HepG2 (cell line): ENCODE data around the gene SSPN. TPM values are rescaled to one million over a fixed set of nuclear protein-coding genes. Genes with fewer than 3 reads are reported as not detected.

Experiments
- AKAP8 ChIP-seq: sonication (generic); formaldehyde crosslinking; IDR thresholded peaks from 2 replicates; pipeline ENCODE4 v1.5.1; 2020; ENCODE audit warnings: mild to moderate bottlenecking, missing genetic modification reagents
- IKZF1 ChIP-seq: fragments of 450-650 bp; IDR thresholded peaks from 2 replicates; pipeline ENCODE4 v1.7.1; 2016
- IRF2 ChIP-seq: IDR thresholded peaks from 2 replicates; pipeline ENCODE4 v1.6.1; 2018; ENCODE audit warnings: missing genetic modification reagents, missing compliant biosample characterization
- MBNL3 ChIP-seq: fragments of 250-450 bp; sonication (Bioruptor Pico); conservative IDR thresholded peaks from 2 replicates; pipeline ENCODE4 v1.8.0; 2022; ENCODE audit warnings: mild to moderate bottlenecking, inconsistent platforms
- NFIB ChIP-seq: sonication (generic); formaldehyde crosslinking; IDR thresholded peaks from 2 replicates; pipeline ENCODE4 v1.9.0; 2021; ENCODE audit warnings: missing genetic modification reagents, mild to moderate bottlenecking, borderline replicate concordance
- PCBP1 ChIP-seq: fragments of 200-400 bp; formaldehyde crosslinking; IDR thresholded peaks from 2 replicates; pipeline ENCODE4 v1.6.1; 2017; ENCODE audit warnings: mild to moderate bottlenecking, low read depth, low read length, borderline replicate concordance
- POLR2AphosphoS2 ChIP-seq: IDR thresholded peaks from 2 replicates; pipeline ENCODE4 v1.6.1; 2011; ENCODE audit warnings: low read depth, low read length, improper control_type of control experiment
- RAD21 ChIP-seq: fragments of 450-650 bp; formaldehyde crosslinking; IDR thresholded peaks from 2 replicates; pipeline ENCODE4 v1.5.0; 2020; ENCODE audit warnings: mild to moderate bottlenecking
- SMYD3 ChIP-seq: sonication (generic); formaldehyde crosslinking; IDR thresholded peaks from 2 replicates; pipeline ENCODE4 v1.8.1; 2023; ENCODE audit warnings: mild to moderate bottlenecking, missing genetic modification reagents
- SOX13 ChIP-seq, 3 experiments: fragments of 450-650 bp in 1 of 3; sonication (generic) in 1 of 3; formaldehyde crosslinking in 1 of 3; IDR thresholded peaks in 2 of 3; conservative IDR thresholded peaks in 1 of 3; 2 replicates each; pipeline versions ENCODE4 v1.5.0 to v1.6.1; 2016 to 2020; ENCODE audit warnings: antibody characterized with exemption in 1 of 3, mild to moderate bottlenecking in 1 of 3, missing compliant biosample characterization in 1 of 3, missing genetic modification reagents in 1 of 3, moderate library complexity in 1 of 3
- SYNCRIP ChIP-seq: fragments of 200-400 bp; formaldehyde crosslinking; IDR thresholded peaks from 2 replicates; pipeline ENCODE4 v1.6.1; 2018; ENCODE audit warnings: mild to moderate bottlenecking, low read depth, low read length; ENCODE audit not compliant: insufficient read depth
- TSC22D2 ChIP-seq: sonication (generic); formaldehyde crosslinking; IDR thresholded peaks from 2 replicates; pipeline ENCODE4 v1.5.1; 2020; ENCODE audit warnings: missing genetic modification reagents, mild to moderate bottlenecking, borderline replicate concordance
- YY1 ChIP-seq: IDR thresholded peaks from 2 replicates; pipeline ENCODE4 v1.6.1; 2011; ENCODE audit warnings: low read length, low read depth, moderate library complexity, mild to moderate bottlenecking; ENCODE audit not compliant: insufficient read depth, insufficient replicate concordance
- ZBTB7A ChIP-seq: sonication (generic); formaldehyde crosslinking; IDR thresholded peaks from 2 replicates; pipeline ENCODE4 v1.8.0; 2022; ENCODE audit warnings: mild to moderate bottlenecking, missing genetic modification reagents
- ZFP91 ChIP-seq: sonication (generic); formaldehyde crosslinking; IDR thresholded peaks from 2 replicates; pipeline ENCODE4 v1.9.0; 2022; ENCODE audit warnings: missing genetic modification reagents, mild to moderate bottlenecking, borderline replicate concordance
- ZNF326 ChIP-seq: sonication (generic); formaldehyde crosslinking; IDR thresholded peaks from 2 replicates; pipeline ENCODE4 v1.4.0; 2020; ENCODE audit warnings: missing genetic modification reagents, borderline replicate concordance
- ZNF33A ChIP-seq: sonication (generic); formaldehyde crosslinking; IDR thresholded peaks from 2 replicates; pipeline ENCODE4 v1.5.1; 2020; ENCODE audit warnings: missing genetic modification reagents, mild to moderate bottlenecking, moderate library complexity, borderline replicate concordance
- ZNF530 ChIP-seq: sonication (generic); formaldehyde crosslinking; IDR thresholded peaks from 2 replicates; pipeline ENCODE4 v1.5.0; 2020; ENCODE audit warnings: low read depth, mild to moderate bottlenecking, missing genetic modification reagents
- ZNF577 ChIP-seq: sonication (generic); formaldehyde crosslinking; IDR thresholded peaks from 2 replicates; pipeline ENCODE4 v1.4.0; 2020; ENCODE audit warnings: mild to moderate bottlenecking, low read depth, missing genetic modification reagents, borderline replicate concordance
- ZNF605 ChIP-seq: sonication (generic); formaldehyde crosslinking; IDR thresholded peaks from 2 replicates; pipeline ENCODE4 v1.8.0; 2022; ENCODE audit warnings: mild to moderate bottlenecking, missing genetic modification reagents
- ZNF879 ChIP-seq: sonication (generic); formaldehyde crosslinking; IDR thresholded peaks from 2 replicates; pipeline ENCODE4 v1.8.1; 2023; ENCODE audit warnings: missing genetic modification reagents
- polyA plus RNA-seq, 8 experiments: library from polyadenylated mRNA; depleted of rRNA in 3 of 8; stranded (reverse) in 7 of 8; unstranded in 1 of 8; fragments of >200 nt; fragmentation: Illumina TruSeq in 4 of 8; extraction: Trizol in 4 of 8; gene quantifications; 2 replicates each; pipeline versions ENCODE4 v1.2.1 to v1.2.3, GENCODE V29; 2011 to 2016; ENCODE audit warnings: low read depth in 4 of 8, missing spikeins in 1 of 8, mixed read lengths in 1 of 8; ENCODE audit not compliant: insufficient read depth in 1 of 8
- total RNA-seq, 5 experiments: library from RNA; depleted of rRNA; stranded (reverse); fragments of >200 nt; fragmentation: Illumina TruSeq; extraction: Trizol; gene quantifications; 2 replicates each; pipeline ENCODE4 v1.2.3, GENCODE V29; 2016; ENCODE audit warnings: low read depth in 1 of 5
- TF ChIP-seq, protein P1 (sequence below): sonication (generic); formaldehyde crosslinking; IDR thresholded peaks from 2 replicates; pipeline ENCODE4 v1.4.0; 2020; ENCODE audit warnings: missing genetic modification reagents

The SSPN gene
- total and polyA plus RNA-seq, 2 of the 13 experiments (the other 11 are each of a cell fraction or from before 2014, with no cell fraction given): not detected

DNA sequence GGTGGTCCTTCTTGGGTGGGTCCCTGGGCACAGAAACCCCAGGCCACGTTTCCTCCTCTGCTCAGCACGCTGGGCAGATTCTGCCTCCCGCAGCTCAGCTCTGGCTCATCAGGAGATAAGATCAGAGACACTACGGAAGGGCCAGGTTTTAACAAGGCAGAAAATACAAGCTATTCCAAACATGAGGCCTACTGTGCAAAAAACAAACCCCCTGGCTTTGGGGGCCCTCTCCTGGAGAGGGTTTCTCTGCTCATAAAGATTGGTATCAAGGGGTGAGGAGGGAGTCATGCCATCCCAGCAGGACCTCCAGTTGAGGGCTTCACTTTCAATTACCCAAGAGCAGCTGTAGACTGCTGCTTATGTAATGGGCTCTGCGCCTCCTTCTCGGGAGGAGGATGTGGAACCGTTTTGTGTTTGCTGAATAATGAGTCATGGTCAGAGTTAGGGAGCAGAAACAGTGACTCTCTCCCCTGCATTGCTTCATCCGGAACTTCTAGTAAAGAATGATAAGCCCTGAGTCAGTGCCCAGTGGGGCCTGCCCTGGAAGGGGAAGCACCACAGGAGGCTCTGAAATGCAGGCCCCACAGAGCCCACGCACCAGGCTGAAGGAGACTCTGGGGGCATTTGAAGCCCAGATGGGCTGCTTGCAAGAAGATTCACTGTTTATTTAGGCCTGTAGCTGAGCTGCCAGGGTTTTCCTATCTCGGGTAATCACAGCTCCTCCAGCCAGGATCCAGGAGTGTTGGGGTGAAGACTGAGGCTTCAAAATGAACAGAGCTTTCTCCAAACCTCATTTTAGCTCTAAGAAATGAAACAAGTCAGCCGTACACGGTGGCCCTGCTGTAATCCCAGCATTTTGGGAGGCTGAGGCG is 79.3 kb downstream of the SSPN start (continued):
- TF ChIP-seq ZBTB7A (CRISPR knock-in tag) (no peak), YY1 (no peak), PCBP1 (no peak), RAD21 (CRISPR knock-in tag) (no peak), ZNF33A (no peak), SOX13 (IDR thresholded peaks at IDR 0.05) (0 out of 2 replicates have a peak, but pooled peaks have one; percentile 38), SOX13 (CRISPR knock-in tag; conservative IDR thresholded peaks at IDR 0.05 in 1 of 2, IDR thresholded peaks at IDR 0.05 in 1 of 2) (peak in 1 of 2 experiments; percentile 82; a peak in 2 of 4 replicates), AKAP8 (CRISPR knock-in tag) (no peak), SMYD3 (CRISPR knock-in tag) (no peak), IKZF1 (no peak), ZFP91 (no peak; the same call in 1 of the 2 replicates), POLR2AphosphoS2 (no peak), TSC22D2 (CRISPR knock-in tag) (no peak), ZNF577 (no peak), ZNF530 (no peak), NFIB (CRISPR knock-in tag) (no peak), ZNF605 (CRISPR knock-in tag) (peak; percentile 62), ZNF326 (CRISPR knock-in tag) (no peak), IRF2 (CRISPR knock-in tag) (peak; percentile 77; the same call in 1 of the 2 replicates), ZNF879 (no peak), SYNCRIP (no peak), MBNL3 (CRISPR knock-in tag) (no peak)
- TF ChIP-seq, protein P1, sequence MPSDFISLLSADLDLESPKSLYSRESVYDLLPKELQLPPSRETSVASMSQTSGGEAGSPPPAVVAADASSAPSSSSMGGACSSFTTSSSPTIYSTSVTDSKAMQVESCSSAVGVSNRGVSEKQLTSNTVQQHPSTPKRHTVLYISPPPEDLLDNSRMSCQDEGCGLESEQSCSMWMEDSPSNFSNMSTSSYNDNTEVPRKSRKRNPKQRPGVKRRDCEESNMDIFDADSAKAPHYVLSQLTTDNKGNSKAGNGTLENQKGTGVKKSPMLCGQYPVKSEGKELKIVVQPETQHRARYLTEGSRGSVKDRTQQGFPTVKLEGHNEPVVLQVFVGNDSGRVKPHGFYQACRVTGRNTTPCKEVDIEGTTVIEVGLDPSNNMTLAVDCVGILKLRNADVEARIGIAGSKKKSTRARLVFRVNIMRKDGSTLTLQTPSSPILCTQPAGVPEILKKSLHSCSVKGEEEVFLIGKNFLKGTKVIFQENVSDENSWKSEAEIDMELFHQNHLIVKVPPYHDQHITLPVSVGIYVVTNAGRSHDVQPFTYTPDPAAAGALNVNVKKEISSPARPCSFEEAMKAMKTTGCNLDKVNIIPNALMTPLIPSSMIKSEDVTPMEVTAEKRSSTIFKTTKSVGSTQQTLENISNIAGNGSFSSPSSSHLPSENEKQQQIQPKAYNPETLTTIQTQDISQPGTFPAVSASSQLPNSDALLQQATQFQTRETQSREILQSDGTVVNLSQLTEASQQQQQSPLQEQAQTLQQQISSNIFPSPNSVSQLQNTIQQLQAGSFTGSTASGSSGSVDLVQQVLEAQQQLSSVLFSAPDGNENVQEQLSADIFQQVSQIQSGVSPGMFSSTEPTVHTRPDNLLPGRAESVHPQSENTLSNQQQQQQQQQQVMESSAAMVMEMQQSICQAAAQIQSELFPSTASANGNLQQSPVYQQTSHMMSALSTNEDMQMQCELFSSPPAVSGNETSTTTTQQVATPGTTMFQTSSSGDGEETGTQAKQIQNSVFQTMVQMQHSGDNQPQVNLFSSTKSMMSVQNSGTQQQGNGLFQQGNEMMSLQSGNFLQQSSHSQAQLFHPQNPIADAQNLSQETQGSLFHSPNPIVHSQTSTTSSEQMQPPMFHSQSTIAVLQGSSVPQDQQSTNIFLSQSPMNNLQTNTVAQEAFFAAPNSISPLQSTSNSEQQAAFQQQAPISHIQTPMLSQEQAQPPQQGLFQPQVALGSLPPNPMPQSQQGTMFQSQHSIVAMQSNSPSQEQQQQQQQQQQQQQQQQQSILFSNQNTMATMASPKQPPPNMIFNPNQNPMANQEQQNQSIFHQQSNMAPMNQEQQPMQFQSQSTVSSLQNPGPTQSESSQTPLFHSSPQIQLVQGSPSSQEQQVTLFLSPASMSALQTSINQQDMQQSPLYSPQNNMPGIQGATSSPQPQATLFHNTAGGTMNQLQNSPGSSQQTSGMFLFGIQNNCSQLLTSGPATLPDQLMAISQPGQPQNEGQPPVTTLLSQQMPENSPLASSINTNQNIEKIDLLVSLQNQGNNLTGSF: no peak
